GM12878 (cell line): ENCODE measurements around the gene PRR4. TPM values are rescaled to one million over a fixed set of nuclear protein-coding genes. Genes with fewer than 3 reads are reported as not detected.

Experiments
- ATAC-seq: fragments of 200-7000 bp; cut with Tn5 transposase; 3 replicates; pipeline ENCODE4 v1.9.1; 2020; ENCODE audit warnings: mild to moderate bottlenecking, moderate library complexity
- BruUV-seq: library from RNA; stranded (reverse); fragments of 400-500 nt; replicated peaks from 2 replicates; lab custom pipeline; 2021; lab: Mats Ljungman, UMichigan
- CTCF ChIA-PET: fragments of 300-600 bp; sonication (Branson Sonifier 250); formaldehyde crosslinking; extraction: SDS; loops from one replicate; lab custom pipeline; 2021; ENCODE audit warnings: inconsistent platforms; lab: Yijun Ruan, JAX
- POLR2A ChIA-PET: fragments of 350-600 bp; formaldehyde crosslinking; extraction: SDS; loops from one replicate; lab custom pipeline; 2021; ENCODE audit warnings: inconsistent platforms; lab: Charles Lee
- RAD21 ChIA-PET: fragments of 300-600 bp; sonication (Branson Sonifier 250); formaldehyde crosslinking; loops from one replicate; lab custom pipeline; 2023; ENCODE audit warnings: antibody characterized with exemption; ENCODE audit not compliant: unreplicated experiment; lab: Charles Lee
- SMC1A ChIA-PET: fragments of 300-600 bp; sonication (Branson Sonifier 250); formaldehyde crosslinking; loops from one replicate; lab custom pipeline; 2023; ENCODE audit not compliant: unreplicated experiment, uncharacterized antibody; lab: Charles Lee
- DNase-seq: peaks from one replicate; pipeline ENCODE4 v3.0.0-alpha.2; 2011; ENCODE audit warnings: low read depth, low spot score
- FAIRE-seq: peaks from 3 replicates; lab custom pipeline; 2011; peaks lifted over from hg19 to GRCh38; lab: Jason Lieb, UNC
- H2AFZ ChIP-seq: 2 replicates; pipeline ENCODE4 v1.6.0; 2011; ENCODE audit warnings: low read depth, low read length, control low read depth; ENCODE audit not compliant: control insufficient read depth
- H3K27ac ChIP-seq: 2 replicates; pipeline ENCODE4 v1.5.1; 2011; ENCODE audit warnings: control low read depth; ENCODE audit not compliant: control insufficient read depth, insufficient read depth
- H3K27me3 ChIP-seq, 2 experiments: replicated peaks in 1 of 2; 2 replicates each; pipeline versions ENCODE4 v1.6.0 to v1.6.1; 2011; ENCODE audit warnings: low read length in 1 of 2; ENCODE audit not compliant: control insufficient read depth in 2 of 2, insufficient read depth in 2 of 2
- H3K36me3 ChIP-seq, 2 experiments: 2 replicates each; pipeline ENCODE4 v1.5.1; 2011; ENCODE audit warnings: low read length in 1 of 2; ENCODE audit not compliant: control insufficient read depth in 2 of 2, insufficient read depth in 2 of 2
- H3K4me1 ChIP-seq: 2 replicates; pipeline ENCODE4 v1.6.1; 2011; ENCODE audit warnings: mild to moderate bottlenecking, low read length, moderate library complexity, mixed read lengths; ENCODE audit not compliant: control insufficient read depth, insufficient read depth
- H3K4me2 ChIP-seq: 2 replicates; pipeline ENCODE4 v1.6.0; 2011; ENCODE audit warnings: control low read depth; ENCODE audit not compliant: control insufficient read depth, insufficient read depth
- H3K4me3 ChIP-seq: fragments of 200-600 bp; sonication (generic); 2 replicates; pipeline ENCODE4 v1.5.1; 2016
- H3K79me2 ChIP-seq: 2 replicates; pipeline ENCODE4 v1.6.0; 2011; ENCODE audit warnings: low read length; ENCODE audit not compliant: control insufficient read depth, insufficient read depth
- H3K9ac ChIP-seq: 2 replicates; pipeline ENCODE4 v1.8.0; 2011; ENCODE audit warnings: low read length, control low read depth, mixed read lengths; ENCODE audit not compliant: control insufficient read depth, insufficient read depth
- H3K9me3 ChIP-seq: replicated peaks from 3 replicates; pipeline ENCODE4 v1.5.1; 2011; ENCODE audit warnings: mild to moderate bottlenecking, low read length; ENCODE audit not compliant: control insufficient read depth, insufficient read depth
- H4K20me1 ChIP-seq: 2 replicates; pipeline ENCODE4 v1.6.0; 2011; ENCODE audit not compliant: control insufficient read depth, insufficient read depth
- FOXK2 ChIP-seq: fragments of 450-650 bp; IDR thresholded peaks from 2 replicates; pipeline ENCODE4 v1.6.1; 2017; ENCODE audit warnings: mild to moderate bottlenecking, moderate library complexity
- SMC3 ChIP-seq: IDR thresholded peaks from 2 replicates; pipeline ENCODE4 v1.6.1; 2011; ENCODE audit warnings: low read length, improper control_type of control experiment, borderline replicate concordance
- ZZZ3 ChIP-seq: IDR thresholded peaks from 2 replicates; pipeline ENCODE4 v1.6.1; 2011; ENCODE audit warnings: low read depth; ENCODE audit not compliant: control insufficient read depth, insufficient read length
- WGBS: methylation state at CpG from one replicate; pipeline ENCODE4 v1.1.6; 2016; ENCODE audit warnings: low lambda C conversion rate; ENCODE audit not compliant: insufficient replicate concordance, insufficient coverage; ENCODE audit errors: missing lambda C conversion rate; 5-methylcytosine and 5-hydroxymethylcytosine counted together
- in situ Hi-C: fragments of 300-500 bp; cut with MboI; formaldehyde crosslinking; loops from 9 replicates; pipeline ENCODE4 v1.14.3; 2018; ENCODE audit warnings: mixed read lengths
- intact Hi-C: fragments of 100-400 bp; cut with micrococcal nuclease; formaldehyde crosslinking; loops from one replicate; pipeline ENCODE4 v1.14.2; 2022; ENCODE audit not compliant: unreplicated experiment
- polyA plus RNA-seq, 11 experiments: library from polyadenylated mRNA; depleted of rRNA in 4 of 11; unstranded in 6 of 11; stranded (reverse) in 5 of 11; fragments of >200 nt; fragmentation: Nextera tagmentation in 4 of 11; fragmentation: Illumina TruSeq in 1 of 11; extraction: Ambion mirVana in 4 of 11; extraction: Trizol in 1 of 11; gene quantifications; 1 replicate in 1 of 11; 2 replicates in 10 of 11; pipeline versions ENCODE4 v1.2.1 to v1.2.3, GENCODE V29; 2011 to 2016; ENCODE audit warnings: inconsistent platforms in 2 of 11, missing spikeins in 2 of 11, low read depth in 1 of 11
- total RNA-seq, 4 experiments: library from RNA; depleted of rRNA in 3 of 4; stranded (reverse); fragments of >200 nt in 3 of 4; fragmentation: Illumina TruSeq in 1 of 4; extraction: Trizol in 1 of 4; gene quantifications; 2 replicates each; pipeline versions ENCODE4 v1.2.1 to v1.2.3, GENCODE V29; 2013 to 2021
- TF ChIP-seq, protein P1 (sequence below): fragments of 450-650 bp; IDR thresholded peaks from 2 replicates; pipeline ENCODE4 v1.6.1; 2016; ENCODE audit warnings: mild to moderate bottlenecking
- TF ChIP-seq, protein P2 (sequence below): IDR thresholded peaks from 2 replicates; pipeline ENCODE4 v1.6.1; 2011; ENCODE audit warnings: mild to moderate bottlenecking, low read depth, low read length, moderate library complexity; ENCODE audit not compliant: insufficient replicate concordance

PRR4 gene
- total and polyA plus RNA-seq, 10 of the 15 experiments (the other 5 are each of a cell fraction or from before 2014, with no cell fraction given), result 0.85 to 5.7 (median 1.7) TPM

DNA sequence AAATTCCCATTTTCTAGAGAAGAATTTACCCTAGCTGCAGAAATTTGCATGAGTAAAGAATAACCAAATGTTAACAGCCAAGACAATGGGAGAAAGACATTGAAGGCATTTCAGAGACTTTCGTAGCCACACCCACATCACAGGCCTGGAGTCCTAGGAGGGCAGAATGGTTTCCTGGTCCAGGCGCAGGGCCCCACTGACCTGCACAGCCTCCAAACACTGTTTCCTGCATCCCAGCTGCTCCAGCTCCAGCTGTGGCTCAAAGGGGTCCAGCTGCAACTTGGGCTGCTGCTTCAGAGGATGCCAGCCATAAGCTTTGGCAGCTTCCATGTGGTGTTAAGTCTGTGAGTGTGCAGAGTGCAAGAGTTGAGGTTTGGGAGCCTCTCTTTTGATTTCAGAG is 6.5 kb upstream of the PRR4 start:
- no peak overlapping the region for H3K4me2 ChIP-seq
- intact Hi-C loops, result no loop called here
- peaks cover 0 to 3% of the 10 kb centered on the region in 2 experiments; a peak in 2 of 4 replicates for H3K36me3 ChIP-seq
- FAIRE-seq, result no peak
- in situ Hi-C loops, result no loop called here
- ChIA-PET POLR2A (no interaction called here), RAD21 (no interaction called here), CTCF (interaction anchor here (1.3 kb wide), 1 partner anchor 91 kb away, joined by 3 read pairs; no protein-coding TSS in a partner anchor), SMC1A (interaction anchor here (1.2 kb wide), 1 partner anchor 315 kb away, joined by 4 read pairs; the partner anchor contains the start of gene SMIM10L1)
- TF ChIP-seq, protein P1, sequence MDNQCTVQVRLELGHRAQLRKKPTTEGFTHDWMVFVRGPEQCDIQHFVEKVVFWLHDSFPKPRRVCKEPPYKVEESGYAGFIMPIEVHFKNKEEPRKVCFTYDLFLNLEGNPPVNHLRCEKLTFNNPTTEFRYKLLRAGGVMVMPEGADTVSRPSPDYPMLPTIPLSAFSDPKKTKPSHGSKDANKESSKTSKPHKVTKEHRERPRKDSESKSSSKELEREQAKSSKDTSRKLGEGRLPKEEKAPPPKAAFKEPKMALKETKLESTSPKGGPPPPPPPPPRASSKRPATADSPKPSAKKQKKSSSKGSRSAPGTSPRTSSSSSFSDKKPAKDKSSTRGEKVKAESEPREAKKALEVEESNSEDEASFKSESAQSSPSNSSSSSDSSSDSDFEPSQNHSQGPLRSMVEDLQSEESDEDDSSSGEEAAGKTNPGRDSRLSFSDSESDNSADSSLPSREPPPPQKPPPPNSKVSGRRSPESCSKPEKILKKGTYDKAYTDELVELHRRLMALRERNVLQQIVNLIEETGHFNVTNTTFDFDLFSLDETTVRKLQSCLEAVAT, result no peak
- no peak for TF ChIP-seq SMC3
- TF ChIP-seq, protein P2, sequence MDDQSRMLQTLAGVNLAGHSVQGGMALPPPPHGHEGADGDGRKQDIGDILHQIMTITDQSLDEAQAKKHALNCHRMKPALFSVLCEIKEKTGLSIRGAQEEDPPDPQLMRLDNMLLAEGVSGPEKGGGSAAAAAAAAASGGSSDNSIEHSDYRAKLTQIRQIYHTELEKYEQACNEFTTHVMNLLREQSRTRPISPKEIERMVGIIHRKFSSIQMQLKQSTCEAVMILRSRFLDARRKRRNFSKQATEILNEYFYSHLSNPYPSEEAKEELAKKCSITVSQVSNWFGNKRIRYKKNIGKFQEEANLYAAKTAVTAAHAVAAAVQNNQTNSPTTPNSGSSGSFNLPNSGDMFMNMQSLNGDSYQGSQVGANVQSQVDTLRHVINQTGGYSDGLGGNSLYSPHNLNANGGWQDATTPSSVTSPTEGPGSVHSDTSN, result no peak
- no peak for TF ChIP-seq ZZZ3
- TF ChIP-seq FOXK2, result no peak
- H4K20me1 ChIP-seq, result no peaks in the 10 kb centered on the region
- peaks cover 8% of the 10 kb centered on the region for H3K9me3 ChIP-seq
- no peaks in the 10 kb centered on the region for H3K79me2 ChIP-seq
- no peak for DNase-seq
- H2AFZ ChIP-seq, result no peak overlapping the region
- WGBS, result 100% methylated on average over 2 of the region's 2 CpGs
- no peak for ATAC-seq
- H3K4me1 ChIP-seq, result no peaks in the 10 kb centered on the region
- no peak overlapping the region for H3K27ac ChIP-seq
- BruUV-seq, result no TSS peak
- H3K9ac ChIP-seq, result no peak overlapping the region
- no peak overlapping the region for H3K4me3 ChIP-seq
- H3K27me3 ChIP-seq, result no peaks in the 10 kb centered on the region
